ENCODE data around the gene WDR6. TPM values are rescaled to one million over a fixed set of nuclear protein-coding genes. Genes with fewer than 3 reads are reported as not detected.

Gene WDR6
- total RNA-seq, 1 experiment from 2014 or later, result 159 TPM

DNA sequence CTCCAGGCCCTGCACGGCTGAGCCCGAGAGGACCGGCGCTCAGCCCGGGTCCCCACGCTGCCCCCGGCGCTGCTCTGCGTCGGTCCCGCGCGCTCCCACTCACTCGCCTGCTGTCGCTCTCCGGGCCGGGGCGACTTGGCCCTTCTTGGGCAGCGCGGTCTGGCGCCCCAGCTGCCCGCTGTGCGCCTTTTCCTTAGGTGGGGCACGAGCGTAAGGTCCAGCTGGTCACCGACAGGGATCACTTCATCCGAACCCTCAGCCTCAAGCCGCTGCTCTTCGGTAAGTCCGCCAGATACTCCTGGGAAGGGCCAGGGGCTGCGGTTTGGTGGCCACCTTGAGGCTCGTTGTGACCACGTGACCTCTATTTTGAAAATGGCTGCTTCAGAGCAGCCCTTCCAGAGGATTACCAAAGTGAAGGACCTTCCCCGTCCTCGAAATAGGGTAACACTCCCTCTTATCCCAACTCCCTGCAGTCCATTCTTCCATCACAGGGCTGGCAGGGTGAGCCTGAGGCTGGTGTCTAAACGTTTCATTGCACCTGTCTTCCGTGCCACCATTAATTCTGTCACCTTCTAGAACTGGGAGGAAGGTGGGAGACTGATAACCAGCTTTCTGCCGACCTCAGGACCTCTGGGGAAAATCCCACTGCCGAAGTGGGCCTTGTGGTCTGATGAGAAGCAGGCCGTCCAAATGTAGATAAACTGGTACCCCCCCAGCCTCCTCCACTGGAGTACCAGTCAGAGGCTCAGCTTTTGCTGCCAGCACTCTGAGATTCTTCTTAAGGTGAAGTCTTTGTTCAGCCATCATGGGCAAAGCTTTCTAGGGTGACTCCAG, 16.3 kb upstream of the WDR6 start:
- POLR2A ChIA-PET (ENCODE audit: unreplicated experiment), result interaction anchor here (0.6 to 0.7 kb wide), 3 partner anchors 39 to 411 kb away, joined by 3 to 9 read pairs (median 5); partner anchors contain the start of gene ARIH2
- Histone ChIP-seq H2AFZ (peak overlapping the region; percentile 91), H3K4me3 (peak overlapping the region; percentile 78), H3K4me1 (replicated peaks; ENCODE audit: insufficient read depth) (peaks cover 18% of the 10 kb centered on the region), H3K27ac (no peak overlapping the region), H3K27me3 (ENCODE audit: insufficient read depth, low read depth) (no peaks in the 10 kb centered on the region), H4K20me1 (ENCODE audit: insufficient read depth) (no peaks in the 10 kb centered on the region), H3K9me2 (ENCODE audit: insufficient read depth) (no peaks in the 10 kb centered on the region), H3K4me2 (peak overlapping the region; percentile 88), H3F3A (ENCODE audit: insufficient read depth, low read depth) (peaks cover 28% of the 10 kb centered on the region; the same call in 1 of the 2 replicates), H3K36me3 (ENCODE audit: low read depth) (no peaks in the 10 kb centered on the region), H3K9me3 (ENCODE audit: insufficient read depth, low read depth) (no peaks in the 10 kb centered on the region), H3K79me2 (ENCODE audit: low read depth) (peaks cover 38% of the 10 kb centered on the region)
- no peak for TF ChIP-seq EZH2 (IDR thresholded peaks at IDR 0.05; ENCODE audit: low read depth)
- TF ChIP-seq, protein P1, sequence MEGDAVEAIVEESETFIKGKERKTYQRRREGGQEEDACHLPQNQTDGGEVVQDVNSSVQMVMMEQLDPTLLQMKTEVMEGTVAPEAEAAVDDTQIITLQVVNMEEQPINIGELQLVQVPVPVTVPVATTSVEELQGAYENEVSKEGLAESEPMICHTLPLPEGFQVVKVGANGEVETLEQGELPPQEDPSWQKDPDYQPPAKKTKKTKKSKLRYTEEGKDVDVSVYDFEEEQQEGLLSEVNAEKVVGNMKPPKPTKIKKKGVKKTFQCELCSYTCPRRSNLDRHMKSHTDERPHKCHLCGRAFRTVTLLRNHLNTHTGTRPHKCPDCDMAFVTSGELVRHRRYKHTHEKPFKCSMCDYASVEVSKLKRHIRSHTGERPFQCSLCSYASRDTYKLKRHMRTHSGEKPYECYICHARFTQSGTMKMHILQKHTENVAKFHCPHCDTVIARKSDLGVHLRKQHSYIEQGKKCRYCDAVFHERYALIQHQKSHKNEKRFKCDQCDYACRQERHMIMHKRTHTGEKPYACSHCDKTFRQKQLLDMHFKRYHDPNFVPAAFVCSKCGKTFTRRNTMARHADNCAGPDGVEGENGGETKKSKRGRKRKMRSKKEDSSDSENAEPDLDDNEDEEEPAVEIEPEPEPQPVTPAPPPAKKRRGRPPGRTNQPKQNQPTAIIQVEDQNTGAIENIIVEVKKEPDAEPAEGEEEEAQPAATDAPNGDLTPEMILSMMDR (conservative IDR thresholded peaks at IDR 0.05), result no peak
- DNase-seq, result peak in 1 of 2 experiments; percentile 18
- intact Hi-C loops (cut with micrococcal nuclease; ENCODE audit: unreplicated experiment), result no loop called here
- BruUV-seq (replicated peaks), result TSS peak; percentile 40
- CTCF ChIA-PET, result no interaction called here

DNA sequence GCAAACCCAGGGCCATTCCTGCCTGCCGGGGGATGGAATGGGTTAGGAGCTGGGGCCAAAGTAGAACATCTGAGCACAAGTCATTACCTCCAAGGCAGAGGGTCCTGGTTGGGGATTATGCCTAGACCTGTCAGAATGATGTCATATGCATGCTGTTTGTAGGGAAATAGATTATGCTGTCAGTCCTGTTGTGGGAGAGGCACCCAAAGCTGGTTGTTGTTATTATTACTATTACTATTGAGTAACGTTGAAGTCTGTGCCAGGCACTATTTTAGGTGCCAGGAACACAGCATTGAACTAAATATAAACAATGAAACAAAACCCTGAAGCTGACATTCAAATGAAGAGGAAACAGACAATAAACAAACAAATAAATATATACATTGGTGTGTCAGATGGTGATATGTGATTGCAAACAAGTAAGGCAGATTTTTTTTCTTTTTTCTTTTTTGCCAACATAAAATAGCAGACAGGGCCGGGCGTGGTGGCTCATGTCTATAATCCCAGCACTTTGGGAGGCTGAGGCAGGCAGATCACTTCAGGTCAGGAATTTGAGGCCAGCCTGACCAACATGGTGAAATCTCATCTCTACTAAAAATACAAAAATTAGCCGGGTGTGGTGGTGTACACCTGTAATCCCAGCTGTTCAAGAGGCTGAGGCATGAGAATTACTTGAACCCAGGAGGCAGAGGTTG, 15.2 kb upstream of the WDR6 start:
- peaks cover 38% of the 10 kb centered on the region for H3K79me2 ChIP-seq (ENCODE audit: low read depth)
- H2AFZ ChIP-seq, result no peak overlapping the region
- H3K27me3 ChIP-seq (ENCODE audit: insufficient read depth, low read depth), result no peaks in the 10 kb centered on the region
- H3K4me3 ChIP-seq, result peak overlapping the region; percentile 78; the same call in 1 of the 2 replicates
- H3K9me2 ChIP-seq (ENCODE audit: insufficient read depth), result no peaks in the 10 kb centered on the region
- H4K20me1 ChIP-seq (ENCODE audit: insufficient read depth), result no peaks in the 10 kb centered on the region
- no peaks in the 10 kb centered on the region for H3K9me3 ChIP-seq (ENCODE audit: insufficient read depth, low read depth)
- intact Hi-C loops (cut with micrococcal nuclease; ENCODE audit: unreplicated experiment), result no loop called here
- BruUV-seq (replicated peaks), result no TSS peak
- POLR2A ChIA-PET (ENCODE audit: unreplicated experiment), result no interaction called here
- H3K4me1 ChIP-seq (replicated peaks; ENCODE audit: insufficient read depth), result peaks cover 18% of the 10 kb centered on the region
- no peak for TF ChIP-seq EZH2 (IDR thresholded peaks at IDR 0.05; ENCODE audit: low read depth)
- H3K27ac ChIP-seq, result no peak overlapping the region
- H3F3A ChIP-seq (ENCODE audit: insufficient read depth, low read depth), result peaks cover 20% of the 10 kb centered on the region; the same call in 1 of the 2 replicates
- H3K4me2 ChIP-seq, result peak overlapping the region; percentile 88
- DNase-seq, result no peak
- CTCF ChIA-PET, result no interaction called here
- H3K36me3 ChIP-seq (ENCODE audit: low read depth), result no peaks in the 10 kb centered on the region

DNA sequence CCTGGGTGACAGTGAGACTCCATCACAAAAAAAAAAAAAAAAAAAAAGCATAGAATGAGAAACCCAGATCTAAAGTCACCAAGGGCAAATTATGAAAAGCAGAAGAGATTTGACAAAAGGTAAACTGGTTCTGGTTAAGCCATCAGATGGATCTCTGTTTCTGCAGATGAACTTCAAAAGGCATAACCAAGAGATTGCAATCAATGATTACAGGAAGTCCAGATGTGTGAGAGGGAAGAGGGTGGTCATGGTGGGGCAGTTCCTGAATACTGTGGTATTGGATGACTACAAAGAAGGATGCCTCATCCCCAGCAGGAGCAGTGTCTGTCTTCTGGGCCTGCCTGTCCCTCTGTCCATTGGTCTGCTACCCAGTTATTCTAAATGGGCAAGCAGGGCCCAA, 13.4 kb upstream of the WDR6 start:
- no TSS peak for BruUV-seq (replicated peaks)
- Histone ChIP-seq H3K27me3 (ENCODE audit: insufficient read depth, low read depth) (no peaks in the 10 kb centered on the region), H3K9me3 (ENCODE audit: insufficient read depth, low read depth) (no peaks in the 10 kb centered on the region), H3K36me3 (ENCODE audit: low read depth) (no peaks in the 10 kb centered on the region), H3K4me3 (no peak overlapping the region), H3K79me2 (ENCODE audit: low read depth) (peaks cover 35% of the 10 kb centered on the region), H3F3A (ENCODE audit: insufficient read depth, low read depth) (peaks cover 9% of the 10 kb centered on the region; the same call in 1 of the 2 replicates), H4K20me1 (ENCODE audit: insufficient read depth) (no peaks in the 10 kb centered on the region), H3K9me2 (ENCODE audit: insufficient read depth) (no peaks in the 10 kb centered on the region), H3K4me1 (replicated peaks; ENCODE audit: insufficient read depth) (peaks cover 17% of the 10 kb centered on the region), H3K4me2 (no peak overlapping the region), H2AFZ (no peak overlapping the region), H3K27ac (no peak overlapping the region)
- DNase-seq, result no peak
- CTCF ChIA-PET, result no interaction called here
- POLR2A ChIA-PET (ENCODE audit: unreplicated experiment), result interaction anchor here (0.6 to 0.8 kb wide), 2 partner anchors 13 to 251 kb away, joined by 3 to 4 read pairs; partner anchors contain the start of gene WDR6
- intact Hi-C loops (cut with micrococcal nuclease; ENCODE audit: unreplicated experiment), result no loop called here
- no peak for TF ChIP-seq EZH2 (IDR thresholded peaks at IDR 0.05; ENCODE audit: low read depth)
- TF ChIP-seq, protein P1 (conservative IDR thresholded peaks at IDR 0.05), result no peak

All from PC-9 (cell line).